GM21528 (cell line): Measurements from ENCODE around the gene CCDC85C.

Experiments used
- ATAC-seq: cut with Tn5 transposase; IDR thresholded peaks from one replicate; pipeline ENCODE4 v1.9.1; 2021; ENCODE audit warnings: mild to moderate bottlenecking, moderate library complexity; ENCODE audit not compliant: unreplicated experiment, low FRiP score

Gene CCDC85C

DNA sequence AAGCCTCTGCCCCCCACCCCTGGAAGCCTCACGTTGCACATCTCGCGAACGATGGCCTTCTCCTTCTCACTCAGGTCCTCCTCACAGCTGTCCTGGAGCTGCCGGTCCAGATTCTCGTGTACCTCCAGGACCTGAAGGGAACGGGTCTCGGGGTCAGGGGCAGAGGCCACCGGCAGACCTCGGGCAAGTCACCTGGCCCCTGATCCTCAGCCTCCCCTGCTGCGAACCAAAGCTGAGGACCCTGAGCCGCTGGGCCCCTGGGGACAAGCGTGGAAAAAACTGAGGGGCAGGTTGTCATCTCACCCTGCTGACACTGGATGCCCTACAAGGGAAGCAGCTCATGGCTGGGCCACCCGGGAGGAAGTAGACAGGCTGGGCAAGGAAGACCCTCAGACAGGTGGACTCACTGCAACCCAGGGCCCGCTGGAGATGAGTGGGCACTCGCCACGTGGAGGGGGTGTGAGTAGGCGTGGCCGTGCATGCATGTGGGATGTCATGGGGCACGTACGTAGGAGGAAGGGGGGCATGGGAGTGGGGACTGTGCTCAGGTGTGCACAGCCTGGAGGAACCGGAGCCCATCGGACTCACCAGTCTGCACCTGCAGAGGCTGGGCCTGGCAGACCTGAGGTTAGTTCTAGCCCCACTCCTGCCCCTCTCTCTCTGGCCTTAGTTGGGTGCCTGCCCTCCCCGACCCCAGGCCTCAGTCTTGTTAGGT, 87.7 kb downstream of the CCDC85C start:
- no peak for ATAC-seq

DNA sequence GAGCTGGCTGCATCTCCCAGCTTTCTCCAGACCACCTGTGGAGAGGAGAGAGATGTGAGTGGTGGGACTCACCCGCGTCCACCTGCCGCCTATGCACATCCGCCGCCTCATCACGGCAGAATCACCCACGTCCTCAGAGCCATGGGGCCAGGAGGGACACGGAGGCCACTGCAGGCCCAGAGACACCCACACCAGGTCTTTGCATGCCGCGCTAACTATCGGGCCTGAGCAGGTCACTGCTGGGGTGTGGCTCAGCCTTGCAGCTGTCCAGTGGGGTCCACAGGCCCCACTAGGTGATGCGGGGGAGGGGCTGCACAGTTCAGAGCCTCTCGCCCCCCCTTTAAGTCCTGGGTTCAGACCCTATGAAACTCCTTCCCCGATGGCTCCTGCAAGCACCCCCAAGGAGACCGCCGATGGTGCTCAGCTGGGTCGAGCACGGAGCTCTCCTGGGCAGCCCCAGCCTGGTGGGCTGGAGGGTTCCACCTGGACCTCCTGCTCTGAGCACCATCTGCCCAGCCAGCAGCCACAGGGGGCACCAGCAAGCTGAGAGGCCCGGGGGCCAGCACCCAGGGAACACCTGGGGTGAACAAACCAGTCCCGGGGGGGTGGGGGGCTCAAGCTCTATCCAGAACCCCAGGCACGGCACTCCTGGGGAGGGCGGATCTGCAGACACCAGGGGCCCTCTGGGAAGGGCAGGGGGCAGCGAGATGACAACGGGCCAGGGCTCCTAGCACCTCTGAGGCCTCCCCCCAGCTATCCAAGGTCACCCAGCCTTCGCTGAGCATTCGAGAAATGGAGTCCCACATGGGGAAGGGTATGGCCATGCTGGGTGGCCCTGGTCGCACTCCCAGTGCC, 88.5 kb downstream of the CCDC85C start:
- no peak for ATAC-seq

DNA sequence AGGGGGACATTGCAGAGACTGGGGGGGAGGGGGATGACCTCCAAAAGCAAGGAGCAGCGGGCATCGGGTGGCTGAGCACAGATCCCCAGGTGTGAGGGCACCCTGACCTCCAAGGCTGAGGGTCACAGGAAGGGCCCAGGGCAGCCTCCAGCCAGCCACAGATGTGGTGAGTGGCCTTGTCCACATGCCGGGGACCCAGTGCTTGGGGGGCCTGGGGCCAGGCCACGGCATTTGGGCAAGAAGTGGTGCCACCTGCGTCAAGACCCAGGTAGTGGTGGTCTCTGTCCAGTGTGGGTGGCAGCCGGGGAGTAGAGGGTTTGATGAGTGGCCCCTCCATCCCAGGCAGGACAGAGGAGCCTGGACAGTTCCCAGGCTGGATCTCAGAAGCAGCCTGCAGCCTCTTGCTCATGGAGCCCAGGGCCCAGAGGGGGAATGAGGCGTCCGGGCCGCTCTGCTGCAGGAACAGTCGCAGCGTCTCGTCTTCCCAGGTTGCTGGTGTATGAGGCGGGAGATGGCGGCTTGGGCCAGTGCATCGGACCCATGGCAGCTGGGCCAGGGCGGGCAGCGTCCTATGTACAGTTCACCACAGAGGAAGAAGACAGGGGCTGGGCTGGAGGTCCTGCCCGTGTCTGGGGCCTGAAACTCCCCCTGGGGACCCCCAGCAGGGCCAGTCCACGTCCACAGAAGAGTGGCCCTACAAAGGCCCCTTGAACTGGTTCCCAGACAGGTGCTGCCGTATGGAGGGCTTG, 89.3 kb downstream of the CCDC85C start:
- ATAC-seq: no peak

DNA sequence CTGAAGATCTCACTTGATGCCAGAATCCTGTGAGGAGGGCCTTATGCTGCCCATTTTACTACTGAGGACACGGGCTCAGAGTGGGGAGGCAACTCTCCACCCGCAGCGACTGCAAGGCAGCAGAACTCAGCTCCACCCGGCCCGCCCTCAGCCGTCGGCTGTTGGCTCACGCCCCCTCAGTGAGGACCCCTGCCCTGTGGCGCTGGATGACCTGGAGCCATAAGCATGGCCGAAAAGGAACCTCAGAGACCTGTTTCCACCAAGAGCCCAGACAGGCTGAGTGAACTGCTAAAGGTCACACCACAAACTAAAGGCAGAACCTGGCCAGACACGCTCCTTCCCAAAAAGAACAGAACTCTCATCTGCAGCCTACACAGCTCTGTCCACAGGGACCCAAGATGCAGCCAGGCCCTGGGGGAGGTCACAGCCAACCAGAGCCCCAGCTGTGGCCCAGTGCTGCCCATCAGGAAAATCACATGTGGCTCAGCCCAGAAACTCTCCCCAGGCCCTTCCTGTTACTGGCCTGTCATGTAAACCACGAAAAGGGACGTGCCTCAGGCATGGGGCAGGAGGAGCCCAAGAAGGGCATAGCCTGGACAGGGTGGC, 90.0 kb downstream of the CCDC85C start:
- no peak for ATAC-seq

DNA sequence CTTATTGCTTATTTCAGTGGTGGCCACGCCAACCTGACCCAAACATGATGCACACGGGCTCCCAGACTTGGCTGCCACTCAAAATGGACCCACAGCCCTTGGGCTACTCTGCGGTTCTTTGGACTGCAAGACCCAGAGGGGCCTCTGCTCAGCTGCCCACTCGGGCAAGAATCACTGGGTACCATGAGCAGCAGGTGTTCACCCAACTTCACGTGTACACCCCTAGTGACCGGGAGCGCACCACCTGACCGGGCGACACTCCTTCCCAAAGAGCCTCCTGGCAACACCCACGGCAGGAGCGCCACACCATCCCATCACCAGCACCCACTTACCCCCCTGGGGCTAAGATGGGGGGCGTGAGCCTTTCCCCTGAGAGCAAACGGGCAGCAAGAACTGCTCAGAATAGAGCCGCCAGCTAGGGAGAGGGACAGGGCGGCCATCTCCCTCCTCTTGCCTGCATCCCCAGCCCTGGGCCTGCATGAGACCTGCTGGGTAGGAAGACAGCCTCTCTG, 90.8 kb downstream of the CCDC85C start:
- ATAC-seq: no peak

DNA sequence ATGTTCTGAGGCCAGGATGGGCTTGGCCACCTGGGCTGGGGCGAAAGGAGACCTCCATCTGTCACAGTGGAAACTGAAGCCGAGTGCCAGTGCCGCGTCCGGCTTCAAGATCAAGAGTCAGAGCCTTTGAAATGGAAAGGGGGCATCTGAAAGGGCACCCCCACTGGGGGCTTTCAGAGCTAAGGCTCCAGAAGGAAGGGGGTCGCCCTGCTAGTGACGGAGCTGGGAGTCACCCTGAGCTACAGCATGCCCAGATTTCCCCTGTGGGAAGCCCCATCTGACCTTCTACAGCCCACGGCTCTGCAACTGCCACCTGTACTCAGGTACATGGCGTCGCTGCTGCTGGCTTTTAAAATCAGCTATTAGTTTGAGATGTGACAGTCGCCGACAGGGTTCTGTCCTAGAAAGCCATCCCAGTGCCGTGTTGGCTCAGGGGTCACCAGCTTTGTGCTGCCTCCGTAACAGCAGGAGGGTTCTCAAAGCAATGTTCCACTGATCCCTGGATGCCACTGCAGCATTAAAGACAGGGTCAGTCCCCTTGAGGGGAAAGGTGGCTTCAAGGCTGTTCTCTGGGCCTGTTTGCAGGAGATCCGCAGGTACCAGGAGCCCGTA, 91.3 kb downstream of the CCDC85C start:
- no peak for ATAC-seq

DNA sequence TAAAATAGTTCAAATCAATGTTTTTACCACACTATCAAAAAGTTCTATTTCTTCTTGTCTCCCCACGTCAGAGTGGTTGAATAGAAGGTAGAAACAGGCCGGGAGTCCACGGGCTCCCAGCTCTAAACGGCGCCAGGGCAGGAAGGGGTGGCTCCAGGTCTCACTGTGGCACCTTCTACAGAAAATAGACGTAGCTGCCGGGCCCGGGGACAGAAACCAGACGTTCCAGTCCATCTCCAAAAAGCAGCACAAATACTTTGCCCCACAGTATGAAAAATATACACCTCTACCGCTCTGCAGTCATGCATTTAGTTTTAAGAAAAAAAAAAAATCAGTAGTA, 91.9 kb downstream of the CCDC85C start:
- no peak for ATAC-seq

DNA sequence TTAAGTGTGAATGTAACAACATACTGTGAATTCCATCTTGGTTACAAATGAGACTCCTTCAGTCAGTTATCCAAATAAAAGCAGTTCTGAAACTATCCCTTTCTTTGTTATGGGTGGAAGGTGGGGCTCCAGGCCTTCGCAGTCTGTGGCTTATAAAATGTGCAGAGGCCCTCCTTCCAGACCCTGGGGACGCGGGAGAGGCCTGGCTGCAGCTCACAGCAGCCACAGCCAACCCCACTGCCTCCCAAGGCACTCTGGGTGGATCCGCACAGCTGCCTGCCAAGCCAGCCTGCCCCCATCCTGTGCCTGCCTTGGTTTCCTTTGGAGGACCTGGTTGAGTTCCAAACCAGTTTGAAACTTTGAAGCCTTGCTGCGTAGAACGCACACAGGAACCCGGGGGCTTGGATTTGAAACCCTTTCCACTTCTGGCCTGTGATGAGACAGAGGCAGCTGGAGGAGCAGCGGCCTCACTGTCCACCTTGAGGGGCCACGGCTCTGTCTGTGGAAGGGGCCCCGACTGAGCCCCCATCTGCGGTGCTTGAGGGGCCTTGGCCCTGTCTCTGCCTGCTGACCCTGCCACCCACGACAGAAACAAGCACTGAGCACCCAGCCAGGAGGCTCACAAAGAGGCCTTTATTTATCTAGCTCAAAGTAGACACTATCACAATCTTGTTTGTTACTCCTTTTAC, 92.4 kb downstream of the CCDC85C start:
- ATAC-seq: no peak

DNA sequence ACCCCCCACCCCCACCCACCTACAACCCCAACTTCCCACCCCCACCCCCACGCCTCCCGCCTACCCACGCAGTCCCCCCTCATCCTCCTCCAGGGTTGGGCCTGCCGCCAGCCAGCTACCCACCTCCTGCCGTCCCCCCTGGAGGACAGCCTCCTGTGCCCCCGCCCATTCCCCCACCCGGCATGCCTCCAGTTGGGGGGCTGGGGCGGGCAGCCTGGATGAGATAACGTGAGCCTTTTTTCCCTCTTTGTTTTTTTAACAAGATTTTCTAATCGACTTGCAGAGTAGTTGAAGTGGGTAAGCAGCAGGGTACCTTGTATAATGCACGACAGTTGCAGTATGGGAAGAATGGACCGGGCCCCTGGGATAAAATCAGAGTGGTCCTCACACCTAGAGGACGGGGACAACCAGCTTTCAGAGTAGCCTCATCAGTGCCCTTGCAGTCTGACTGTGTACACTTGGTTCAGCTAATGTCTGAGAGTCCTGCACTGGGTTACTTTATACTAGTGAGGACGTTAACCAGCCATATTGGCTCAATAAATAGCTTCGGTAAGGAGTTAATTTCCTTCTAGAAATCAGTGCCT, 93.4 kb downstream of the CCDC85C start:
- no peak for ATAC-seq

DNA sequence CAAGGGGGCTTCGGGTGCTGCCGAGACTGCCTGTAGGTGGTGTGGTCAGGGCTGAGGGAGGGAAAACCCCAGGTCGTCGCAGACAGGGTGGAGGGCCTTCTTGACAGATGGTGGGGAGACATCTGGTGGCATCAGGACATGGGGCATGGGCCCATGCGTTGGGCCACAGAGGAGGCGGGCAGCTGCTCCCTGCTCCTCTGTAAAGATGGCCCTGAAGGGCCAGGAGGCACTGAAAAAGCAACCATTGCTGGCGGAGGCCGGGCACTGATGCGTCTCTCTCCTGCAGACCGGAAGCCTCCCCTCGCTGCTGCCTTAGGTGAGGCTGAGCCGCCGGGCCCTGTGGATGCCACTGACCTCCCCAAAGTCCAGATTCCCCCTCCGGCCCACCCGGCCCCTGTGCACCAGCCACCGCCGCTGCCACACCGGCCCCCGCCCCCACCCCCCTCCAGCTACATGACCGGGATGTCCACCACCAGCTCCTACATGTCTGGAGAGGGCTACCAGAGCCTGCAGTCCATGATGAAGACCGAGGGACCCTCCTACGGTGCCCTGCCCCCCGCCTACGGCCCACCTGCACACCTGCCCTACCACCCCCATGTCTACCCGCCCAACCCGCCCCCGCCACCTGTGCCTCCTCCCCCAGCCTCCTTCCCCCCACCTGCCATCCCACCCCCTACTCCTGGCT, 94.0 kb downstream of the CCDC85C start:
- ATAC-seq: no peak

DNA sequence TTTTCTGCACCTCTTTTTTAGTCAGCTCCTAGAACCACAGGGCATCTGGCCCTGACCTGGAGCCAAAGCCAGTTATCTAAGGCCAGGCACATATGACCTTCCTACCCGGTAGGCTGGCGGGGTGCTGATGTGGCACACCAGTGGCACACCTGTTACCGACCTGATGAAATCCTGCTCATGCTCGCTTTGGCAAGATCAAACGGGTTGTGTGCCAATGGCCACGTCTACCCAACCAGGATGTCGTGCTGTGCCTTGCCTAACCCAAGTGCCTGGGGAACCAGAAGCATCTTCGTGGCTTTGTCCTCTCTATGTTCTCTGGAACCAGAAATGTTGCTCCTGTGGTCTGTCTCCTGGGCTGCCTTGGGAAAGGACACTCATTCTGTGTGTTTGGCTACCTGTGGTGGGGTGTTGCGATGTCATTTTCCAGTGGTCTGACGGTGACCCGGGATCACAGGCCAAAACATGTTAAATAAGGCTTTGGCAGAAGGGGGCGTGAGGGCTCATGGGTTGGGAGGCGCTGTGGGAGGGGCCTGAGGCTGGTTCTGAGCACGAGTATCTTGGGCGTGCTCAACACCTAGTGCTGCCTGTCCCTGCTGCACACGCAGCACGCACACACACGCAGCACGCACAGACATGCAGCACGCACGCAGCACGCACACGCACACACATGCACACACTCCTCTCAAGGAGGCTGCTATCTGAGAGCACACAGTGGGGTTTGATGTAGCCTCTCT, 94.9 kb downstream of the CCDC85C start:
- no peak for ATAC-seq

DNA sequence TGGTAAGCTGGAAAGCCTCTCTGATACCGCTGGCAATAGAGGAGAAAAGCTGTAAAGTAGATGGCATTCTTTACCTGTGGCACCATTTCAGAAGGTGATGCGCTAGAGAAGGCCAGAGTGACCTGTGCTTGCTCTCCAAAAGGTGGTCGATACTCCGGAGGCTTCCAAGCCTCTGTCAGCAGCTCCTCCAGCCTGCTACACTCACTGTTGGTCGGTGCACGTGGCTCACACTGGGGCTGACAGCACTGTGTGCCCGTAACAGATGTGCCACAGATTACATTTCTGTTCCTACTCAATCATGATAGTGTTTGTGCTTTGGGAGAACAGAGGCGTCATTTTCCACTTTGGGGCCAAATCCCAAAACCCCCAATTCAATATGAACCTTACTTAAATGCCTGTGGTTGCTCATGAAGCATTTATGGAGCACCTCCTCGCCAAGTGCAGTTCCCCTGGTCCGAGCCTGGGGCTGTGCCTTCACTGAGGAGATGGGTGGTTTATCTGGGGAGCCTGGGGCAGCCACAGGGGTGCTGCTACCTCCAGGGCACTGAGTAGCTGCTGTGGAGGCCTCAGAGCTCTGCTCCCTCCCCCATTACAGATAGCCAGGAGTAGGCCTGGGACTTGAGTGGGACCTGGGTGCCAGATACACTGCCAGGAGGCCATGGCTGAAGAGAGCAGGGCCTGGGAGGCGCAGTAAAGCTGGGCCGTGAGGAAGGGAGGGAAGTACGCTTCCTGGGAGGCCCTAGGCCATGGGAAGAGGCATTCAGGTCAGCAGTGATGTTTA, 96.0 kb downstream of the CCDC85C start:
- no peak for ATAC-seq

DNA sequence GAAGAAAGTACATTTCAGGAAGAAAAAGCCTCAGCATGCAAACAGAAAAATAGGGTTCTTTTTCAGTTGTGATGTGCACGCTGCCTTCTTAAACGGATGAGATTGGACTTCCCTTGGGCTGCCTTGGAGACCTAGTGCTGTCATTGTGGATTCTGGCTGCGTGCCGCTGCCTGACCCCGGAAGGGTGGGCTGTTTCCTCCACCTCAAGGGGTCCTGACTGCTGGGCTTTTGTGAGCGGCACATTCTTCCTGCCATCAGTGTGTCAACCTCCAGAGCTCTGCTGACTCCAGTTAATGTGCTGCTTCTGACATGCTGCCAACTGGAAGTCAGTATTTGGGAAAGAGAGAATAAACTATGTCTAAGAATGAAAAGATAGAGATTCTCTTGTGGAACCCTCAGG, 97.7 kb downstream of the CCDC85C start:
- no peak for ATAC-seq

DNA sequence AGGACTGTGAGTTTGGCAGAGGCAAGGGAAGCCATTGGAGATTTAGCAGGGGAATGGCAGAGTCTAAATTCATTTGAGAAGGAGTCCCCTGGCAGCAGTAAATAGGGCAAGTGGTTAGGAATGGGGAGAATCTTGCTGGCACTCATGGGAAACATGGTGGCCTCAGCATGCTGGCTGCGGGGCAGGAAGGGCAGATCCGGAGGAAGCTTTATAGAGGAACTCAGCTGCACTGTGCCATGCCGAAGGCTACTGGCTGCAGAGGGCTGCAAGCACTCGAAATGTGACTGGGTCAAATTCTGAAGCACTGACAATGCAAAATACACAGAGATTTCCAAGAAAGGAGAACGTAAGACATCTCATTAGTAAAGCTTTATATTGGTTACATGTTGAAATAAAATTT, 98.9 kb downstream of the CCDC85C start:
- no peak for ATAC-seq

DNA sequence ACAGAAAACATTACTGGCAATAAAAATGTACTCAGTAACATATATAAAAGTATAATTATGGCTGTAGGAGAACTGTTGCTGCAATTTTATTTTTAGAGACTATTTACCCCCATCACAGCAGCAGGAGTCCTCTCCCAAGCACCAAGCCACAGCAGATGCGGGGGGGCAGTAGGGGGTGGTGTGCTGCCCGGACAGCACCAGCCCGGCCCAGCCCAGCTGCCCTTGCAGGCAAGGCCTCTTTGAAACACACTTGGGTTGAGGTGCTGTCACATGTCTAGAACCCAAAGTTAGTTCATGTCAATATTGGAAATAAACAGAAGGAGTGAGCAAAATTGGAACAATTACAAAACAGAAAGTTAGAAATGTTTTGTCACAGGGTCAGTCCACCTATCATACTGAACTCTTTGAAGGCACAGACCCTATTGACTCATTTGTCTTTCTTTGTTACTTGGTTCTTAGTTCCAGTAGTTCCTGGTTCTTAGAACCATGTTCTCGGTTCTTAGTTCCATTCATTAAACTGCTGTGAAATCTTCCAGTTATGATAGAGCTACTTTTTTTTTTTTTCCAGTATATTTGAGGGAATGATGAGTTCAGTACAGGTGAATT, 100.1 kb downstream of the CCDC85C start:
- no peak for ATAC-seq

DNA sequence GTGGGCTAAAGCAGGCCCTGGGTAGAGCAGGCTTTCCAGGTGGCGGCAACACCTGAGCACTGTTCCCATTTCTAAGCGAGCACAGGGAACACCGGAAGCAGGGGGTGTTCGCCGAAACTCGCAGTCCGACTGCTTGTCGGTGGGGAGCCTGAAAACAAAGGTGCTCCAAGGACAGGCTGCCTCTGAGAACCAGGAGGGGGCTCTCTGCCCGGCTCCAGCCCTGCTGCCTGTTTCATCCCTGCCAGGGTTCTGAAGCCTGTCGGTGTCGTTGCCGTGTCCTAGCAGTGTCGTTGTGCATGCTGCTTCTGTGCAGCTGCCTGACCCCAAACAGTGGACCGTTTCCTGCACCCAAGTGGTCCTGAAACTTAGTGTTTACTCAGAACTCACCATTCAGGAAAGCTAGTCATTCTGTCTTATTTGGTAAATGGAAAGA, 101.0 kb downstream of the CCDC85C start:
- no peak for ATAC-seq

DNA sequence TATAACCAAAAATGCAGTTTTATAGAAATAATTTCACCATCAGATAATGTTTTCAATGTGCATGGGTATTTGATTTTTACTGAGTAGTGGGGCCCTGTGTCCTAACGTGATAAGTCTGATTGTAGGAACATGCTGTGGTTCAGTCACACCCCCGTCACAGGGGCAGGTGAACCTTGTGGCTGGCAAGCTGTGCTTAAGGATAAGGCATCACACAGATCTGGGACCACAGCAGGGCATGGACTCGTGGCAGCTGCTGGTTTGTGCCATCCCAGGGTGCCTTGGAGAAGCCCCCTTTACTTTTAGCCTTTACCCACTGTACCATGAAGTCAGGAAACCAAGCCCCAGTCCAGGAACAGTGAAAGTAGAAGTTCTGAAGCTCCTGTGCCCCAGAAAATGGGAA, 106.1 kb downstream of the CCDC85C start:
- ATAC-seq: no peak
